ENCODE results near the gene CHST8.
"Not testable (repeated sequence)": the region's sequence is repeated elsewhere in the genome, so short reads cannot be mapped to it uniquely, and the experiment has no call there.

Gene CHST8

GRCh38 chr19:33603377-33603776, 18.4 kb upstream of the CHST8 start:
- no peaks in the 10 kb centered on the region for H3K27me3 ChIP-seq (ENCODE audit: control insufficient read depth, low read length)
- H3F3A ChIP-seq (ENCODE audit: control insufficient read depth, insufficient read depth): no peaks in the 10 kb centered on the region
- peaks cover 9% of the 10 kb centered on the region for H3K9me3 ChIP-seq (ENCODE audit: control insufficient read depth, insufficient read depth, low read length)
- no peak overlapping the region for H3K4me3 ChIP-seq (ENCODE audit: low read length)
- no peaks in the 10 kb centered on the region for H3K36me3 ChIP-seq (ENCODE audit: control insufficient read depth, low read length)
- H3K27ac ChIP-seq (ENCODE audit: low read depth, low read length): no peak overlapping the region
- no peak for TF ChIP-seq EZH2phosphoT487 (IDR thresholded peaks at IDR 0.05; ENCODE audit: borderline replicate concordance, low read length)
- no peak for TF ChIP-seq CTCF (IDR thresholded peaks at IDR 0.05; ENCODE audit: low read depth, low read length, poor library complexity, severe bottlenecking)
- H3K4me1 ChIP-seq (ENCODE audit: control insufficient read depth, low read length): no peaks in the 10 kb centered on the region
- H4K20me1 ChIP-seq (ENCODE audit: control insufficient read depth, insufficient read depth, low read depth, low read length): no peaks in the 10 kb centered on the region
- H3K9me2 ChIP-seq (replicated peaks; ENCODE audit: control insufficient read depth, low read length): no peaks in the 10 kb centered on the region
- no peak overlapping the region for H3K4me2 ChIP-seq (ENCODE audit: low read length)
- H3K79me2 ChIP-seq (ENCODE audit: control insufficient read depth, low read length): no peaks in the 10 kb centered on the region

- Histone ChIP-seq H3K36me3 (ENCODE audit: control insufficient read depth, low read length) (no peaks in the 10 kb centered on the region), H3F3A (ENCODE audit: control insufficient read depth, insufficient read depth) (no peaks in the 10 kb centered on the region), H4K20me1 (ENCODE audit: control insufficient read depth, insufficient read depth, low read depth, low read length) (no peaks in the 10 kb centered on the region), H3K4me1 (ENCODE audit: control insufficient read depth, low read length) (no peaks in the 10 kb centered on the region), H3K4me2 (ENCODE audit: low read length) (no peak overlapping the region), H3K27me3 (ENCODE audit: control insufficient read depth, low read length) (no peaks in the 10 kb centered on the region), H3K9me3 (ENCODE audit: control insufficient read depth, insufficient read depth, low read length) (peaks cover 9% of the 10 kb centered on the region), H3K79me2 (ENCODE audit: control insufficient read depth, low read length) (no peaks in the 10 kb centered on the region), H3K4me3 (ENCODE audit: low read length) (no peak overlapping the region), H3K27ac (ENCODE audit: low read depth, low read length) (no peak overlapping the region), H3K9me2 (replicated peaks; ENCODE audit: control insufficient read depth, low read length) (no peaks in the 10 kb centered on the region)
- TF ChIP-seq CTCF (IDR thresholded peaks at IDR 0.05; ENCODE audit: low read depth, low read length, poor library complexity, severe bottlenecking) (no peak), EZH2phosphoT487 (IDR thresholded peaks at IDR 0.05; ENCODE audit: borderline replicate concordance, low read length) (no peak)
Observed at GRCh38 chr19:33604651-33605050, 17.1 kb upstream of the CHST8 start.

GRCh38 chr19:33605803-33606295, 15.9 kb upstream of the CHST8 start:
- not testable (repeated sequence) for H3K27me3 ChIP-seq (ENCODE audit: control insufficient read depth, low read length); H3K79me2 ChIP-seq (ENCODE audit: control insufficient read depth, low read length); H3K9me3 ChIP-seq (ENCODE audit: control insufficient read depth, insufficient read depth, low read length); H3K9me2 ChIP-seq (replicated peaks; ENCODE audit: control insufficient read depth, low read length); H4K20me1 ChIP-seq (ENCODE audit: control insufficient read depth, insufficient read depth, low read depth, low read length); H3K36me3 ChIP-seq (ENCODE audit: control insufficient read depth, low read length); H3K27ac ChIP-seq (ENCODE audit: low read depth, low read length); H3K4me3 ChIP-seq (ENCODE audit: low read length); H3K4me2 ChIP-seq (ENCODE audit: low read length); H3F3A ChIP-seq (ENCODE audit: control insufficient read depth, insufficient read depth); H3K4me1 ChIP-seq (ENCODE audit: control insufficient read depth, low read length)

- Histone ChIP-seq H3K9me3 (ENCODE audit: control insufficient read depth, insufficient read depth, low read length) (peaks cover 6% of the 10 kb centered on the region), H3K4me3 (ENCODE audit: low read length) (no peak overlapping the region), H3K79me2 (ENCODE audit: control insufficient read depth, low read length) (no peaks in the 10 kb centered on the region), H3K4me1 (ENCODE audit: control insufficient read depth, low read length) (no peaks in the 10 kb centered on the region), H3K9me2 (replicated peaks; ENCODE audit: control insufficient read depth, low read length) (no peaks in the 10 kb centered on the region), H3K36me3 (ENCODE audit: control insufficient read depth, low read length) (no peaks in the 10 kb centered on the region), H3F3A (ENCODE audit: control insufficient read depth, insufficient read depth) (no peaks in the 10 kb centered on the region), H3K27ac (ENCODE audit: low read depth, low read length) (no peak overlapping the region), H3K27me3 (ENCODE audit: control insufficient read depth, low read length) (no peaks in the 10 kb centered on the region), H3K4me2 (ENCODE audit: low read length) (no peak overlapping the region), H4K20me1 (ENCODE audit: control insufficient read depth, insufficient read depth, low read depth, low read length) (no peaks in the 10 kb centered on the region)
- no peak for TF ChIP-seq CTCF (IDR thresholded peaks at IDR 0.05; ENCODE audit: low read depth, low read length, poor library complexity, severe bottlenecking)
- no peak for TF ChIP-seq EZH2phosphoT487 (IDR thresholded peaks at IDR 0.05; ENCODE audit: borderline replicate concordance, low read length)
Observed at GRCh38 chr19:33606556-33606955, 15.2 kb upstream of the CHST8 start.

All from DOHH2 (cell line).